ENCODE data around the gene ZNF771. TPM values are rescaled to one million over a fixed set of nuclear protein-coding genes. Genes with fewer than 3 reads are reported as not detected.
A peak's percentile ranks its signal among the peaks of the same experiment; 100 is the strongest.

Gene ZNF771
- total RNA-seq, 1 experiment from 2014 or later, result 19.0 TPM

DNA sequence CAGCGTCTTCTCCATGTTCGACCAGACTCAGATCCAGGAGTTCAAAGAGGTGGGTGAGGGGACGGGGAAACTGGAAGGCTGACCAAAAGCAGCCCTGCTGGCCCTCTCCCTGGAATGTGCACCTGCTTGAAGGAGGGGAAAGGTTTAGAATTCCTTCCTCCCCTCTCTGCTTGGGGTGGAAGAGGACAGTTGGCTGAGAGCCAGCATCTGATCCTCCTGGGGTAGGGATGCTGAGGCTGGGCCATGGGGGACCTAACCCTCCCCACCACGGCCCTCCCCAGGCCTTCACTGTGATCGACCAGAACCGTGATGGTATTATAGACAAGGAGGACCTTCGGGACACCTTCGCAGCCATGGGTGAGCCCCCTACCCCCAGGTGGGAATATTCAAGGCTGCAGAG, 31.5 kb upstream of the ZNF771 start:
- POLR2A ChIA-PET (ENCODE audit: unreplicated experiment), result no interaction called here
- TF ChIP-seq EZH2 (IDR thresholded peaks at IDR 0.05; ENCODE audit: low read depth), result no peak
- H3K4me2 ChIP-seq, result no peak overlapping the region
- intact Hi-C loops (cut with micrococcal nuclease; ENCODE audit: unreplicated experiment), result loop anchor here (5.0 kb wide), 2 partner anchors 151 to 284 kb away; partner anchors contain the start of genes TBX6 and ZNF768
- H3K36me3 ChIP-seq (ENCODE audit: low read depth), result no peaks in the 10 kb centered on the region
- no peaks in the 10 kb centered on the region for H4K20me1 ChIP-seq (ENCODE audit: insufficient read depth)
- H3K27me3 ChIP-seq (ENCODE audit: insufficient read depth, low read depth), result no peaks in the 10 kb centered on the region
- CTCF ChIA-PET, result no interaction called here
- H3K9me3 ChIP-seq (ENCODE audit: insufficient read depth, low read depth), result no peaks in the 10 kb centered on the region
- no peak overlapping the region for H2AFZ ChIP-seq
- H3F3A ChIP-seq (ENCODE audit: insufficient read depth, low read depth), result peaks cover 26% of the 10 kb centered on the region
- DNase-seq, result no peak
- BruUV-seq (replicated peaks), result no TSS peak
- no peaks in the 10 kb centered on the region for H3K9me2 ChIP-seq (ENCODE audit: insufficient read depth)
- peaks cover 13% of the 10 kb centered on the region; the same call in 1 of the 2 replicates for H3K79me2 ChIP-seq (ENCODE audit: low read depth)
- no peak overlapping the region for H3K4me3 ChIP-seq
- no peak overlapping the region for H3K27ac ChIP-seq
- H3K4me1 ChIP-seq (replicated peaks; ENCODE audit: insufficient read depth), result peaks cover 24% of the 10 kb centered on the region

DNA sequence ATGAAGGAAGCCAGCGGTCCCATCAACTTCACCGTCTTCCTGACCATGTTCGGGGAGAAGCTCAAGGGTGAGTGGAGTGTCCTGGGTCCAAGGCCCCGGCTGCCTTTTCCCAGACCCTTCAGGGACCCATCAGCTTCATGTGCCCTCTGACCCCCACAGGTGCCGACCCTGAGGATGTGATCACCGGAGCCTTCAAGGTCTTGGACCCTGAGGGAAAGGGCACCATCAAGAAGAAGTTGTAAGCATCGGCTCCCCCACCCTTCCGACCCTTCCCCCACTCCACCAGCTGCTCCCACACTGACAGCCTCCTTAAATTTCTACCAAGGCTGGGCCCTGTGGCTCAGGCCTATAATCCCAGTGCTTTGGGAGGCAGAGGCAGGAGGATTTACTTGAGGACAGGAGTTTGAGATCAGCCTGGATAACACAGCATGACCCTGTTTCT, 30.9 kb upstream of the ZNF771 start:
- TF ChIP-seq EZH2 (IDR thresholded peaks at IDR 0.05; ENCODE audit: low read depth), result no peak
- TF ChIP-seq, protein P1, sequence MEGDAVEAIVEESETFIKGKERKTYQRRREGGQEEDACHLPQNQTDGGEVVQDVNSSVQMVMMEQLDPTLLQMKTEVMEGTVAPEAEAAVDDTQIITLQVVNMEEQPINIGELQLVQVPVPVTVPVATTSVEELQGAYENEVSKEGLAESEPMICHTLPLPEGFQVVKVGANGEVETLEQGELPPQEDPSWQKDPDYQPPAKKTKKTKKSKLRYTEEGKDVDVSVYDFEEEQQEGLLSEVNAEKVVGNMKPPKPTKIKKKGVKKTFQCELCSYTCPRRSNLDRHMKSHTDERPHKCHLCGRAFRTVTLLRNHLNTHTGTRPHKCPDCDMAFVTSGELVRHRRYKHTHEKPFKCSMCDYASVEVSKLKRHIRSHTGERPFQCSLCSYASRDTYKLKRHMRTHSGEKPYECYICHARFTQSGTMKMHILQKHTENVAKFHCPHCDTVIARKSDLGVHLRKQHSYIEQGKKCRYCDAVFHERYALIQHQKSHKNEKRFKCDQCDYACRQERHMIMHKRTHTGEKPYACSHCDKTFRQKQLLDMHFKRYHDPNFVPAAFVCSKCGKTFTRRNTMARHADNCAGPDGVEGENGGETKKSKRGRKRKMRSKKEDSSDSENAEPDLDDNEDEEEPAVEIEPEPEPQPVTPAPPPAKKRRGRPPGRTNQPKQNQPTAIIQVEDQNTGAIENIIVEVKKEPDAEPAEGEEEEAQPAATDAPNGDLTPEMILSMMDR (conservative IDR thresholded peaks at IDR 0.05), result no peak
- Histone ChIP-seq H3K4me2 (peak overlapping the region; percentile 98), H3K9me2 (ENCODE audit: insufficient read depth) (no peaks in the 10 kb centered on the region), H3F3A (ENCODE audit: insufficient read depth, low read depth) (peaks cover 31% of the 10 kb centered on the region), H3K79me2 (ENCODE audit: low read depth) (peaks cover 13% of the 10 kb centered on the region; the same call in 1 of the 2 replicates), H3K36me3 (ENCODE audit: low read depth) (no peaks in the 10 kb centered on the region), H3K4me3 (peak overlapping the region; percentile 80; the same call in 1 of the 2 replicates), H3K9me3 (ENCODE audit: insufficient read depth, low read depth) (no peaks in the 10 kb centered on the region), H2AFZ (no peak overlapping the region), H3K27ac (peak overlapping the region; percentile 92), H4K20me1 (ENCODE audit: insufficient read depth) (no peaks in the 10 kb centered on the region), H3K4me1 (replicated peaks; ENCODE audit: insufficient read depth) (peaks cover 23% of the 10 kb centered on the region), H3K27me3 (ENCODE audit: insufficient read depth, low read depth) (no peaks in the 10 kb centered on the region)
- BruUV-seq (replicated peaks), result no TSS peak
- no peak for DNase-seq
- ChIA-PET CTCF (interaction anchor here (0.7 kb wide), 1 partner anchor 210 kb away, joined by 3 read pairs; no protein-coding TSS in a partner anchor), POLR2A (ENCODE audit: unreplicated experiment) (interaction anchor here (0.6 kb wide), 3 partner anchors 41 to 283 kb away, joined by 3 to 4 read pairs (median 4); no protein-coding TSS in a partner anchor)
- intact Hi-C loops (cut with micrococcal nuclease; ENCODE audit: unreplicated experiment), result loop anchor here (5.0 kb wide), 2 partner anchors 151 to 284 kb away; partner anchors contain the start of genes TBX6 and ZNF768

DNA sequence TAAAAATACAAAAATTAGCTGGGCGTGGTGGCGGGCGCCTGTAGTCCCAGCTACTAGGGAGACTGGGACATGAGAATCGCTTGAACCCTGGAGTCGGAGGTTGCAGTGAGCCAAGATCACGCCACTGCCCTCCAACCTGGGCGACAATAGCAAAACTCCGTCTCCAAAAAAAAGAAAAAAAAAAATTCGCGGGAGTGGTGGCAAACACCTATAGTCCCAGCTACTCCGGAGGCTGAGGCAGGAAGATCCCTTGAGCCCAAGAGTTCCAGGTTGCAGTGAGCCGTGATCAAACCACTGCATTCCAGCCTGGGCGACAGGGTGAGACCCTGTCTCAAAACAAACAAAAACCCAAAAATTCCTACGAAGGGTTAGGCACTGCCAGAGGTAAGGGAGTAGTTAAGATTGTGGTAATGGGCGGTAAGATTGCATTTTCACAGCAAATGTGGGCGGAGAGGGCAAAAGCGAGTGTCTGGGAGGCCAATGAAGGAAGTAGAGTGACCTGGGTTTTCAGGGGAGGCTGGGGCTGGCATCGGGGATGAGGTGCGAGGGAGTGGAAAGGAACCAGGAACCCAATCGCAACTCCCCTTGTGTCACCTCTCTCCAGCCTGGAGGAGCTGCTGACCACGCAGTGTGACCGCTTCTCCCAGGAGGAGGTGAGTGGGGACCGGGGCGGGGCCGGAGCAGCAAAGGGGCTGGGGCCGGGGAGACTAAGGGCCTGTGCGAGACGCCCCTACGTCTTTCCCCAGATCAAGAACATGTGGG, 30.2 kb upstream of the ZNF771 start:
- ChIA-PET POLR2A (ENCODE audit: unreplicated experiment) (interaction anchor here (0.6 to 0.7 kb wide), 6 partner anchors 12 to 489 kb away, joined by 3 to 19 read pairs (median 4); no protein-coding TSS in a partner anchor), CTCF (interaction anchor here (0.7 kb wide), 1 partner anchor 209 kb away, joined by 3 read pairs; no protein-coding TSS in a partner anchor)
- Histone ChIP-seq H3K36me3 (ENCODE audit: low read depth) (no peaks in the 10 kb centered on the region), H4K20me1 (ENCODE audit: insufficient read depth) (no peaks in the 10 kb centered on the region), H3K79me2 (ENCODE audit: low read depth) (peaks cover 13% of the 10 kb centered on the region; the same call in 1 of the 2 replicates), H3K9me3 (ENCODE audit: insufficient read depth, low read depth) (no peaks in the 10 kb centered on the region), H3K27ac (peak overlapping the region; percentile 92), H3K4me1 (replicated peaks; ENCODE audit: insufficient read depth) (peaks cover 19% of the 10 kb centered on the region), H2AFZ (peak overlapping the region; percentile 100), H3K9me2 (ENCODE audit: insufficient read depth) (no peaks in the 10 kb centered on the region), H3K27me3 (ENCODE audit: insufficient read depth, low read depth) (no peaks in the 10 kb centered on the region), H3K4me3 (peak overlapping the region; percentile 80), H3K4me2 (peak overlapping the region; percentile 98), H3F3A (ENCODE audit: insufficient read depth, low read depth) (peaks cover 31% of the 10 kb centered on the region)
- DNase-seq, result no peak
- TF ChIP-seq, protein P1 (conservative IDR thresholded peaks at IDR 0.05), result no peak
- TF ChIP-seq EZH2 (IDR thresholded peaks at IDR 0.05; ENCODE audit: low read depth), result no peak
- intact Hi-C loops (cut with micrococcal nuclease; ENCODE audit: unreplicated experiment), result loop anchor here (1.0 to 5.0 kb wide), 4 partner anchors 30 to 321 kb away; partner anchors contain the start of genes TBX6, ZNF768 and ZNF771
- TSS peak; percentile 80 for BruUV-seq (replicated peaks)

Data from PC-9 (cell line).